Lower lobe of right lung (tissue), 2 donors: ENCODE measurements around the gene MGAT3. TPM values are rescaled to one million over a fixed set of nuclear protein-coding genes. Genes with fewer than 3 reads are reported as not detected.

ENCODE experiments used
- ATAC-seq, 2 donors: fragments of 200-7000 bp; cut with Tn5 transposase; one replicate each; pipeline ENCODE4 v1.9.1; 2020 to 2022; ENCODE audit warnings: mild to moderate bottlenecking in 2 of 2, moderate library complexity in 2 of 2
- DNase-seq: peaks from one replicate; pipeline ENCODE4 v3.0.0-alpha.2; 2020
- H3K27ac ChIP-seq: fragments of 200-600 bp; one replicate; pipeline ENCODE4 v1.8.0; 2022
- H3K27me3 ChIP-seq: fragments of 200-600 bp; one replicate; pipeline ENCODE4 v1.8.0; 2022; ENCODE audit warnings: low read depth
- H3K36me3 ChIP-seq: fragments of 200-600 bp; one replicate; pipeline ENCODE4 v1.8.0; 2022; ENCODE audit warnings: mild to moderate bottlenecking
- H3K4me1 ChIP-seq: fragments of 200-600 bp; one replicate; pipeline ENCODE4 v1.8.0; 2022
- H3K4me3 ChIP-seq: fragments of 200-600 bp; one replicate; pipeline ENCODE4 v1.8.0; 2022; ENCODE audit warnings: mild to moderate bottlenecking
- H3K9me3 ChIP-seq: fragments of 200-600 bp; one replicate; pipeline ENCODE4 v1.8.0; 2022
- CTCF ChIP-seq: fragments of 200-600 bp; IDR thresholded peaks from one replicate; pipeline ENCODE4 v1.8.0; 2022; ENCODE audit warnings: antibody characterized with exemption, mild to moderate bottlenecking
- intact Hi-C: fragments of 100-400 bp; cut with DNase I; formaldehyde crosslinking; loops from one replicate; pipeline ENCODE4 v1.11.0; 2022
- total RNA-seq: library from RNA; stranded (reverse); fragmentation: NEBNext Ultra II Directional; extraction: Animal tissue kit (Norgen Biotek cat#: 25700); gene quantifications from one replicate; pipeline ENCODE4 v1.2.1, GENCODE V29; 2021
- donor health status: DM: no; HTN: yes; CAD: no; lungs with severe emphysema.

MGAT3 gene
- total RNA-seq, 1 donor from 2014 or later = 41.5 TPM

GRCh38 chr22:39489094-39490068 lies 32.6 kb downstream of the MGAT3 start:
- Histone ChIP-seq H3K27ac (peak overlapping the region; percentile 25), H3K36me3 (no peaks in the 10 kb centered on the region), H3K27me3 (no peaks in the 10 kb centered on the region), H3K4me3 (peak overlapping the region; percentile 16), H3K9me3 (no peaks in the 10 kb centered on the region), H3K4me1 (peaks cover 25% of the 10 kb centered on the region)
- ATAC-seq (peak; percentile 41 to 43), DNase-seq (no peak)
- intact Hi-C loops = no loop called here
- TF ChIP-seq CTCF = no peak

- Histone ChIP-seq H3K4me1 (peaks cover 34% of the 10 kb centered on the region), H3K4me3 (peak overlapping the region; percentile 16), H3K9me3 (no peaks in the 10 kb centered on the region), H3K27me3 (no peaks in the 10 kb centered on the region), H3K36me3 (no peaks in the 10 kb centered on the region), H3K27ac (no peak overlapping the region)
- ATAC-seq = peak; percentile 81 to 88
- TF ChIP-seq CTCF = no peak
- DNase-seq = peak; percentile 91
- intact Hi-C loops = no loop called here
Measured at GRCh38 chr22:39490135-39490798, 33.5 kb downstream of the MGAT3 start.

GRCh38 chr22:39490966-39491680 lies 34.3 kb downstream of the MGAT3 start:
- no peak for TF ChIP-seq CTCF
- no peaks in the 10 kb centered on the region for H3K9me3 ChIP-seq
- H3K27me3 ChIP-seq = no peaks in the 10 kb centered on the region
- H3K4me1 ChIP-seq = peaks cover 40% of the 10 kb centered on the region
- H3K4me3 ChIP-seq = no peak overlapping the region
- ATAC-seq (no peak), DNase-seq (peak; percentile 38)
- no peaks in the 10 kb centered on the region for H3K36me3 ChIP-seq
- intact Hi-C loops = no loop called here
- no peak overlapping the region for H3K27ac ChIP-seq

- no peak for ATAC-seq
- no peaks in the 10 kb centered on the region for H3K36me3 ChIP-seq
- DNase-seq = peak; percentile 38
- no peaks in the 10 kb centered on the region for H3K9me3 ChIP-seq
- no peaks in the 10 kb centered on the region for H3K27me3 ChIP-seq
- H3K27ac ChIP-seq = no peak overlapping the region
- H3K4me1 ChIP-seq = peaks cover 46% of the 10 kb centered on the region
- intact Hi-C loops = no loop called here
- no peak overlapping the region for H3K4me3 ChIP-seq
- TF ChIP-seq CTCF = no peak
Measured at GRCh38 chr22:39491696-39492095, 34.9 kb downstream of the MGAT3 start.

- peak; percentile 19 for DNase-seq
- Histone ChIP-seq H3K27ac (no peak overlapping the region), H3K36me3 (no peaks in the 10 kb centered on the region), H3K4me3 (no peak overlapping the region), H3K9me3 (no peaks in the 10 kb centered on the region), H3K4me1 (peaks cover 48% of the 10 kb centered on the region), H3K27me3 (no peaks in the 10 kb centered on the region)
- intact Hi-C loops = no loop called here
- ATAC-seq = no peak
- no peak for TF ChIP-seq CTCF
Measured at GRCh38 chr22:39492186-39492585, 35.4 kb downstream of the MGAT3 start.
